ENCODE measurements around the gene LRRC70. TPM values are rescaled to one million over a fixed set of nuclear protein-coding genes. Genes with fewer than 3 reads are reported as not detected.

Gene LRRC70
- total RNA-seq, 4 donors from 2014 or later: 0.54 to 10.1 (median 3.5) TPM

GRCh38 chr5:62627901-62628300 is 49.3 kb downstream of the LRRC70 start:
- 84 to 86% methylated on average over 4 to 5 of the region's 5 CpGs for WGBS, 2 donors (ENCODE audit: low coverage in 1 of 2)
- H3K4me3 ChIP-seq: no peak overlapping the region
- no peaks in the 10 kb centered on the region for H3K9me3 ChIP-seq
- no peaks in the 10 kb centered on the region for H3K4me1 ChIP-seq
- no peaks in the 10 kb centered on the region for H3K27me3 ChIP-seq
- TF ChIP-seq CTCF (IDR thresholded peaks at IDR 0.05) (no peak), EP300 (IDR thresholded peaks at IDR 0.05) (no peak), POLR2A (IDR thresholded peaks at IDR 0.05) (no peak), POLR2AphosphoS5 (IDR thresholded peaks at IDR 0.05) (no peak)
- no peak for ATAC-seq
- no peak overlapping the region for H3K27ac ChIP-seq
- peaks cover 0 to 50% of the 10 kb centered on the region in 2 donors for H3K36me3 ChIP-seq

Other genes starting within 250 kb of the LRRC70 start
- 10 to 100 TPM; 21.9 to 39.6 (median 27.5) TPM for gene DIMT1, start 174.9 kb upstream of the LRRC70 start, total RNA-seq
- 10 to 100 TPM; 15.8 to 25.1 (median 17.2) TPM for gene IPO11, start 166.1 kb upstream of the LRRC70 start, total RNA-seq